HG03571 (cell line): ENCODE data around the gene OLFML2A.
A peak's percentile ranks its signal among the peaks of the same experiment; 100 is the strongest.
"Not testable (repeated sequence)": the region's sequence is repeated elsewhere in the genome, so short reads cannot be mapped to it uniquely, and the experiment has no call there.

Experiments used
- ATAC-seq: cut with Tn5 transposase; IDR thresholded peaks from one replicate; pipeline ENCODE4 v1.9.1; 2021; ENCODE audit not compliant: unreplicated experiment

Gene OLFML2A

GRCh38 chr9:124760719-124761118, 16.2 kb upstream of the OLFML2A start:
- no peak for ATAC-seq

- no peak for ATAC-seq
Measured at GRCh38 chr9:124761196-124761595, 15.7 kb upstream of the OLFML2A start.

GRCh38 chr9:124761710-124762109, 15.2 kb upstream of the OLFML2A start:
- no peak for ATAC-seq

DNA sequence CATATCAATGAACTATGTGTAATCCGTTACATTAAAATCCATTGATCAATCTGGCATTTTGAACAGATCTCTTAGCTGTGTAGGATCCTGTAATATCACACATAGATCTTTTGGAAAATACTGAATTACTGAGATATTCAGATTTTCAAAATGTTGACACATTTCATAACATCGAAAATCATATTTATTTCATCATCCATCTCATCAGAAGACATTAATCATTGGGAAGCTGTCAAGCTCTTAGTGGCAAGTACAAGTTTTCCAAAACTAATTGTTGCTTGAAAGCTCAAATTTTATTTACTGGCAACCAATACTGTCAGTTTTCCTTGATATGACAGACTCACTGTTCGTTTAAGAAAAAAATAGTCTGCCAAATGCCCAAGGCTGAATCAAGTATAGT, 14.3 kb upstream of the OLFML2A start:
- ATAC-seq: no peak

DNA sequence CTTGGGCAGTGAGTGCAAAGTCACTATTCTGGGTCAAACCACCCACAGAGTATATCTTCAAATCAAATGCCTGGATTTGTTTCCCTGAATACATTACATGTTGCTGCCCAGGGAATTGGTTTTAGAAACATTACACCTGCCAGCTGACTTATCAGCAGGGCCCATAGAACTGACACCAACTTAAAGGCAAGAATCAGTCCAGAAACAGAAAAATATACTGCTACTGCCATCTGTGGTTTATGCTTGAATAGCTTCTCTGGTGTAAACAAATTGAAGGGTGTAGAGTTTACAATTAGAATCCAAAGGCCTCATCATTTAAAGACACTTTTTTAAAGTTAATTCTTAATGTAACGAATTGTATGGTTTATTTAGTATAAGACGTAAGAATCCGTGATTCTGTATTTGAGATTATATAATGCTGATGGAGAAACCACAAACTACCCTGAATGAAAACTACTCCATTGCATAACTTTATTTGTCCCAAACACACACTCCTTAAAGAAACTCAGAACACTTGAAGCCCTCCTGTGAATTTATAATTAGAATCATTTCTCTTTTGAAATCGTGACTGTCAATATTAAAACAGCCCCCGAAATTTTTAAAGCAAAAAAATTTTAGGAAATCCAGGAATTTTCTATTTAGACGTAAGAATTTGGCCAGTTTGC, 12.0 kb upstream of the OLFML2A start:
- ATAC-seq: no peak

DNA sequence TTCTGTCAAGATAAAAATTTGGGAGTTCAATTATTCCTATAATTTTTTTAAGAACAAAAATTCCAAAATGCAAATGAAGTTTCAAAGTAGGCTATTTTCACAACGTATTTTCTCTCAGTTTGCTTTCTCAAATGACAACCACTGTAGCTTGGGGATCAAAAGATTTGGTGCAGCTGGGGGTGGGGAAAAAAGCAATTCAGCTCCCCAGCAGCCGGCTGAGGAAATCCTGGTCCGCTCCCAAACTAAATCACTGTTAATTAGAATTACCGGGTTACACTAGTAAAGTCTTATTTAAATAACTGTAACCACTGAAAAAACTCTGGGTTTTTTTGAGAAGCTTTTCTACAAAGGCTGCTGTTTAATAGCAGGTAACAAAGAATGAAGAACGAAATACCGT, 11.5 kb upstream of the OLFML2A start:
- no peak for ATAC-seq

GRCh38 chr9:124766326-124766725, 10.6 kb upstream of the OLFML2A start:
- no peak for ATAC-seq

DNA sequence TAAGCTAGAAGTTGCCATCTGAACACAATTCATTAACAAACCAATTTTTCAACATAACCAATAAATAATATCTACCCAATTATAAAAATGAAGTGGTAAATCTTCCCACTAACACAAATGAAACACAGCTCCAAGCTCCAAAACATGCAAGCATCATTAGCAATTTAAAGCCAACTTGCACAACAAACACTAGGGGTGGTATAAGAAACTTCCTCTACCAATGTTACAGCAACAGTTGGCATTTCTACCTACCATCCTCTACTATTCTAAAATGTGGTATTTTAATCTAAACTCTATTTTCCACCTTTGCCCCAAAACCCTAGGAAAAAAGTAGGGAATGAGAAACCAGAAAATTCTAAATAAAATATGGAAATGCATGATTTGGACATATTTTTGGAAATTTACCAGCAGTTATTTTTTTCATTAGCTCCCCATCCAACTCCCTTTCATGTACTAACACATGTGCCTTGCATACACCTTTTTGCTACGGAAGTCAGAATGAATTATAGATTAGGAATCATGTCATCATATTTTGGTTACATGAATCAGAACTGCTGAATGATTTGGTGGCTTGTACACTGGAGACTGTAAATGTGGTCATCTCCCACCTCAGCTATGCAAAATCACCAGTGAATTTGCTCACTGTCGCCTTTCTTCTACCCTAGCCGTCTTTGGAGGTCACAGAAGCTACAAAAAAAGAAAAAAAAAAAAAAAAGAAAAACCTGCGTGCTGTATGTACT, 9.9 kb upstream of the OLFML2A start:
- ATAC-seq: no peak

DNA sequence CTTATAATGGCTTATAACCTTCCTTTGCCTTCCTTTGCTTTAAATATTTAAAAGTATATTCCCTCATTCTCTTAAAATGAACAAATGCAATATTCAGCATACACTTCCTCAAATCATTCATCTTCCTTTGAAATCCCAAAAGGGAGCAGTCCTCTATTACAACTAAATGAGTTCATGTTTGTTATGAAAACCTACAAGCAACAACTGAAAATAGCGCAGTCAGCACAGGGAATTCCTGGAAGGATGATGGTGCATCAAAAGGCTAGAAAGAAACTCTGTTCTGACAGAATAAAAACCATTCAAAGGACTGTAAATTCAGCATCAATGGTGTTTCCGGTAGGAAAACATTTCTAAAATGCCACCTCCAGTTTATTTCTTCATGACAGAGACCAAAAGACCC, 9.1 kb upstream of the OLFML2A start:
- ATAC-seq: no peak

- ATAC-seq: no peak
Measured at GRCh38 chr9:124768334-124768733, 8.6 kb upstream of the OLFML2A start.

- no peak for ATAC-seq
Measured at GRCh38 chr9:124768750-124769548, 8.0 kb upstream of the OLFML2A start.

DNA sequence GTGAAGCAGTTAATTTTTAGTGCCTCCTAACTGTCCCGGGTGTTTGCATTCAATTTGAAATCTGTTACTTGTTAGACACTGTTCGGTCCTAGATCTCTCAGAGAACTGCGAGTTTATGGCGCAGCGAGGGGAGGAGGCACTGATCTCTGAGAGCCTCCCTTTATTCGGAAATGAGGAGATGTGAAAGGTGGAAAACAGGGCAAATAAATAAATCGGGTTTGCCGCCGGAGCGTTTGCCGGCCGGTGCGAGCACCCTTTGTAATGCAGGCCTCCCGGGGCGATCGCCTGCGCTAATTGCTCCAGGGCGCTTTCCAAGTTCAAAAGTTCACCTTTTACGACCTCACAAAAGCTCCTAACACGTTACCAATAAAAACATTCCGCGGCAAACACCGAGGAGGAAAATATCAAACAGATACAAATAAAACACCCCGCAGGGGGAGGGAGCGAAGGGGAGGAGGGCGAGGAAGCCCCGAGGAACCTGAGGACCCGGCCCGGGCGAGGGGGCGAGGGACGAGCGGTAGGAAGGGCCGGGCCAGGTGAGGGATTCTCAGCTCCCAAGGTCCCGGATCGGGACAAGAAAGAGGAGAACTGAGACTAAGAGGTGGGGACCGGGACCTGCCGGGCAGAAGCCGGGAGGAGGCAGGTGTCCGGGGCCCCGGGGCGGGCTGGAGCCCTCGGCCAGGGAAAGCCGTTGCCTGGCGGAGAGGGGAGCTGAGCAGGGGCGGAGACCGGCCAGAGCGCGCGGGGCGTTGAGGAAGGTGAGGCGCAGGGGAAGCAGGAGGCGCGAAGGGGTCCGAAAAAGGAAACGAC, 7.2 kb upstream of the OLFML2A start:
- ATAC-seq: no peak

DNA sequence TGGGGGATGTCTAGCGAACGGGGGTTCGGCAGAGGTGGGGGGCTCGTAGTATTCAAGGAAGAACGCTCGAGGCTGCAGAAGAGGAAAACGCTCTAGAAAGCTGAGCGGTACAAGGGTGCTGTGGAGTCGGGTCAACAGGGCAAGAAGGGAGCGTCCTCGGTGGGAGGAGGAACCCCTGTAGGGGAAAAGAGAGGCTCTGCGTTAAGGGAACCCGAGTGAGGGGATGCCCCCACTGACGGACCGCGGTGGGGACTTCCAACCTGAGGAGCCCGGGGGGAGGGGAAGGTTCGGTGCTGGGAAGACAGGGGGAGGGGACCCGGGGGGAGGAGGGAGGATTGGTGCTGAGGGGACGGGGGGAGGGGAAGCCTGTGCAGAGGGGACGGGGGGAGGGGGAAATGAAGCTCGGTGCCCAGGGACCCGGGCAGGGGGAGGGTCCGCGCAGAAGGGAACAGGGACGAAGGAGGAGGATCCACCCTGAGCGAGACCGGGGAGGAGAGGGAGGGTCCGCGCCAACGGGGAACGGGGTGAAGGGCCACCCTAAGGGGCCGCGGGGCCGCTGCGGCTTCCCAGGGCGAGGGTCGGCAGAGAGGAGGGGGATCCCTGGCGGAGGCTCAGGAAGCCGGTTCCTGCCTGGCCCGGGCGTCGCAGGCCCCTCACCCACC, 6.4 kb upstream of the OLFML2A start:
- ATAC-seq: no peak

GRCh38 chr9:124771021-124771866, 5.7 kb upstream of the OLFML2A start, which contains the start of gene NR6A1:
Gene NR6A1, minus strand, starts transcription at chr9:124771311.
- ATAC-seq: peak; percentile 87

DNA sequence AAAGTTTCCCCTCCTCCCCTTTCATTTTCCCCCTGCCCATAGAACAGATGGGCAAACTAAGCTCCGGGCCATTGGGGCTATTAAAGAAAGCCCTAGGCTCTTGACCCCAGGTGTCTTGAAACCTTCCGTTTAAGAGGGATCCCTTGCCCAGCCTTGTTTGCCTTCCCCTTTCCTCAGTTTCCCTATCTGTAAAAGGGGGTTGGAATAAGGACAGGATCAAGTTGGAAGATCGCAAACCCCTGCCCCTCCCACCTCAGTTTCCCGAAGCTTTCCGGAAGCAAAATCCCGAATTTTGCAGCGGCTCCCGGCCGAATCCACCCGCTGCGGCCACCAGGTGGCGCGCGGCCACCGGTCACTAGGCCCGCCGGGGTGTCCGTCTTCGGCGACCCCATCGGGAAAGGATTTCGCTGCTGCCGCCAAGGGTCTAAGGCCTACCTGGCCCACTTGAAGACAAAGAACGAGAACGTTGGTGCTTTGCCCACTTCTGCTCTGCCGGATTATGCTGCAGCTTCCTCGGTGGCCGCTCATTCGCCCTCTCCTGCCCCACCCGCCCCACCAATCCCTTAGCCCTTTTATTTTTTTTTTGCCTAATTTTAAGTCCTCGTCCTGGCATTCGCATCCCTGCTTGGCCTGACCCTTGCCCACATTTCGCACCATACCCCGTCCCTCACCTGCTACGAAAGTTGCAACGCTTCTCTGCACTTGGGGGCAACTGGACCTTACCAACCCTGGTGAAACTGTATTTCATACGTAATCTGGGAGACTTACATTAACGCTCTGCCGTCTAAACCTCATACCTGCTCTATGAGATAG, 4.9 kb upstream of the OLFML2A start:
- ATAC-seq: no peak

DNA sequence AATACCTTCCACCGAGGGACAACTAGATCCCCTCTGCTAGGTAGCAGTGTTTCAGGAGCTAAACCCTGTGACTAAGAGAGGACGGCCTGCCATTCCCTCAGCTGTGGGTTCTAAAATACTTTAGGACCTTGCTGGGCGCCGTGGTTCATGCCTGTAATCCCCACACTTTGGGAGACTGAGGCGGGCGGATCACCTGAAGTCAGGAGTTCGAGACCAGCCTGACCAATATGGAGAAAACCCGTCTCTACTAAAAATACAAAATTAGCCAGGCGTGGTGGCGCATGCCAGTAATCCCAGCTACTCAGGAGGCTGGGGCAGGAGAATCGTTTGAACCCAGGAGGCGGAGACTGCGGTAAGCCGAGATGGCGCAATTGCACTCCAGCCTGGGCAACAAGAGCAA, 4.1 kb upstream of the OLFML2A start:
- not testable (repeated sequence) for ATAC-seq

GRCh38 chr9:124773473-124774128, 3.3 kb upstream of the OLFML2A start:
- ATAC-seq: no peak
